SK-N-SH treated with all-trans-retinoic acid at 6 μM for 48 hours (cell line): Measurements from ENCODE around the gene RCCD1.

ENCODE experiments used
- ARNTL ChIP-seq: fragments of 450-650 bp; formaldehyde crosslinking; IDR thresholded peaks from 2 replicates; pipeline ENCODE4 v1.5.0; 2020; ENCODE audit warnings: low read depth, mild to moderate bottlenecking, moderate library complexity, borderline replicate concordance
- ESRRG ChIP-seq: fragments of 250-450 bp; sonication (Bioruptor Pico); IDR thresholded peaks from 2 replicates; pipeline ENCODE4 v1.6.1; 2021; ENCODE audit warnings: mild to moderate bottlenecking
- PATZ1 ChIP-seq: fragments of 250-450 bp; sonication (Bioruptor Pico); IDR thresholded peaks from 2 replicates; pipeline ENCODE4 v1.8.0; 2020; ENCODE audit warnings: mild to moderate bottlenecking, moderate library complexity, borderline replicate concordance
- PPARA ChIP-seq: fragments of 250-450 bp; sonication (Bioruptor Pico); IDR thresholded peaks from 2 replicates; pipeline ENCODE4 v1.5.0; 2020; ENCODE audit warnings: mild to moderate bottlenecking, borderline replicate concordance
- RARB ChIP-seq: fragments of 250-450 bp; sonication (Bioruptor Pico); IDR thresholded peaks from 2 replicates; pipeline ENCODE4 v1.8.0; 2021; ENCODE audit warnings: mild to moderate bottlenecking, moderate library complexity
- SNAI2 ChIP-seq: fragments of 250-450 bp; sonication (Bioruptor Pico); IDR thresholded peaks from 2 replicates; pipeline ENCODE4 v1.5.0; 2020; ENCODE audit warnings: mild to moderate bottlenecking, moderate library complexity
- TSHZ2 ChIP-seq: fragments of 250-450 bp; sonication (Bioruptor Pico); IDR thresholded peaks from 2 replicates; pipeline ENCODE4 v1.5.0; 2020; ENCODE audit warnings: mild to moderate bottlenecking, moderate library complexity
- ZC3H10 ChIP-seq: fragments of 250-450 bp; sonication (Bioruptor Pico); IDR thresholded peaks from 2 replicates; pipeline ENCODE4 v1.5.1; 2021; ENCODE audit warnings: mild to moderate bottlenecking, moderate library complexity
- ZFP3 ChIP-seq: fragments of 250-450 bp; sonication (Bioruptor Pico); IDR thresholded peaks from 2 replicates; pipeline ENCODE4 v1.5.0; 2020; ENCODE audit warnings: mild to moderate bottlenecking, moderate library complexity
- ZFP30 ChIP-seq: fragments of 450-650 bp; formaldehyde crosslinking; IDR thresholded peaks from 2 replicates; pipeline ENCODE4 v1.5.0; 2022; ENCODE audit warnings: mild to moderate bottlenecking, moderate library complexity

GRCh38 chr15:90929246-90930019, 25.3 kb upstream of the RCCD1 start:
- TF ChIP-seq ZFP3 (CRISPR knock-in tag) (no peak), ARNTL (CRISPR knock-in tag) (no peak), PPARA (no peak), TSHZ2 (CRISPR knock-in tag) (no peak), RARB (CRISPR knock-in tag) (no peak), ESRRG (no peak), PATZ1 (CRISPR knock-in tag) (no peak), SNAI2 (CRISPR knock-in tag) (no peak), ZC3H10 (no peak), ZFP30 (CRISPR knock-in tag) (no peak)
